ENCODE results near the gene IDUA.

IDUA gene

DNA sequence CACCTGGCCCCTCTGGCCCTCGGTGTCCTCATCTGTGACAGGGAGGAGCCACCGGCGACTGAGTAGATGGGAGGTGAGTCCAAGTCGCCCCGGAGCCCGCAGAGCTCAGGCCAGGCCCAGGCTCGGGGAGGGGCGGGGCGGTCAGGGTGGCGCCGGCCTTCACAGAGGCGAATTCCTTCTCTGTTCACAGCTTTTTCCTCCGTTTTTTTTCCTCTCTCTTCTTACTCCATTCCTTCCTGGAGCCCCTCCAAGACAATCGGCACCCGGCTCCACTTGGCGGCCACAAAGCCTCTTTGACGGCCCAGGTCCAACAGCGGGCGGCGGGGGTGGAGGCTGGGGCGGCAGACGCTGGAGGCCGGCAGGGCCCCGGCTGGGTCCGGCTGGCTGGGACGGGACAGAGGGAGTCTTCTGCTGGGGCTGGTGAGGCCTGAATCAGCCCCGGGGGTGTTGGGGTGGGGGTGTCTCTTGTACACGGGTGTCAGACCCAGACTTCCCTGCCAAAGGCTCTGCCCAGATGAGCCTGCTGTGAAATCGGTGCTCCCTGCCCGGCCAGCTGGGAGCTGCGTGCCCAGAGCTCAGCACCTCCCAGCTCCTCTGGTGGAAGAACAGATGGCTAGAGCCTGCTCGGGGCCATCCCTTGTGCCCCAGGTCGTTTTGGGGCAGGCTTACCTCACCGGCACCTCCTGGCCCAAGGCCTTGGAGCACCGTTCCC lies 47.2 kb downstream of the IDUA start:
- DNase-seq = peak; percentile 91

DNA sequence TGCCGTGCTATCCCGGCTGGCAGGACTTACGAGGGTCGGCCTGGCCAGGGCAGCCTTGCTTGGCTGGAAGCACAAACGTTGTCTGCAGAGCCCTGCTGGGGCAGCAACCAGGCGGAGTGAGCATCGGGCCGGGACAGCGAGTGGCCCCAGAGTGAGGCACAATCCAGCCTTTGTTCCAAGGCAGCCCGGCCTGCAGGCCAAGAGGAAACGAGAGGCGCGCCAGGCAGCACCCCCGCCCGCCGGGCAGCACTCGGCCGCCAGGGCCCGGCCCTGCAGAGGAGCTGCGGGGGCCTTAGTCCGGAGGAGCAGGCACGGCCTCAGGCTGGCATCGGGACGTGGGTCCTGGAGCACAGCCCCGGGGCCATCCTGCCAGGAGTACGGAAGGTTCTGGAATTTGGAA lies 48.7 kb downstream of the IDUA start:
- peak; percentile 85 for DNase-seq

DNA sequence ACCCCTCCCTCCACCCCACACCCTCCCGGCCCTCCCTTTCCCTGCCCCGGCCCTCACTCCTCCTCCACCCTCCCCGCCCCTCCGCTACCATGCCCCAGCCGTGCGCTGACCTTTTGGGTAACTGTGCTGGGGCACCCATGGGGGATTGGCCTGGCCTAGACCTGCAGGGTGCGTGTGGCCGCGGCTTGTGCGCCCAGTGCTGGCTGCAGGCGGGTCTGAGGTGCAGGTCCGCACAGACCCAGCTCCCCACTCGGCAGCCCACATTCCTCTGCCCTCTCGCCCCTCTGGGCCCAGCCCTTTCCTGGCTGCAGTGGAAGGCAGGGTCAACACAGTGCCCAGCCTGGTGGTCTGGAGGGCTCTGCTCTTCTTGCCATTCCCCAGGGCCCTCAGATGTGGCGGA lies 49.3 kb downstream of the IDUA start:
- peak; percentile 44 for DNase-seq

- DNase-seq = peak; percentile 33
Measured at GRCh38 chr4:1036976-1037810, 50.3 kb downstream of the IDUA start.

GRCh38 chr4:1038948-1039492 lies 52.2 kb downstream of the IDUA start:
- DNase-seq = peak; percentile 67

GRCh38 chr4:1039493-1040343 lies 52.9 kb downstream of the IDUA start:
- peak; percentile 88 for DNase-seq

DNA sequence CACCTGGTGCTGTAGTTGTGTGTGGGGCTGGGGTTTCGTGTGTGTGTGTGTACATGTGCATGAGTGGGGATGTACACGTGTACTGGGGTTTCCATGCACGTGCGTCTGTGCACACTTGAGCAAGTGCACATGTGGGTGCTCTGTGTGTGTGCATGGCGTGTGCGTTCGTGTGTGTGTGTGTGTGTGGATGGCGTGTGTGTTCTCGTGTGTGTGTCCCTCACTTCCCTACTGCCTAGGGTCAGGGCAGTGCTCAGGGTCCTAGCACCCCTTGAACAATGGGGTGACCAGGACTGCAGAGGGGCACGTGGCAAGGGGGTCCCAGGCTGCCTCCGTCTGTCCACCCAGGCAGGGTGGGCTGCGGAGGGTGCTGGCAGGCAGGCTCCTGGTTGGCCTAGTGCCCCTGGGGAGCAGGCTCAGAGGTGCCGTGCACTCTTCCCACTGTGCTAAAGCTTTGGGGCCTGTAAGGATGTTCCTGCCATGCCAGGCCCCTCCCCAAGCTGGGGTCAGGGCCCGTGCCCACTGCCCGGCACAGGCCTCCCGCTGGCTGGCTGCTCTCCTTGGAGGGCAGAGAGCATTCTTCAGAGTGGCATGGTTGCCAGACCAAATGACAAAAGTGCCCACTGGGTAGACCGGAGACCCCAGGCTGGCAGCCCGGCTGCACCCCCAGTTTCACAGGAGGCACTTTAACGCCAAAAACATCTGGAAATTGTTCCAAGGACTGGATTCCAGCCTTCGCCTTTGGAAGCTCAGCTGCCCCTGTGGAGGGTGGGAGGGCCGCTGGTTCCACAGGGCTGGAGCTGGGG lies 53.7 kb downstream of the IDUA start:
- DNase-seq = peak; percentile 35

- DNase-seq = peak; percentile 80
Measured at GRCh38 chr4:1041147-1041935, 54.5 kb downstream of the IDUA start.

DNA sequence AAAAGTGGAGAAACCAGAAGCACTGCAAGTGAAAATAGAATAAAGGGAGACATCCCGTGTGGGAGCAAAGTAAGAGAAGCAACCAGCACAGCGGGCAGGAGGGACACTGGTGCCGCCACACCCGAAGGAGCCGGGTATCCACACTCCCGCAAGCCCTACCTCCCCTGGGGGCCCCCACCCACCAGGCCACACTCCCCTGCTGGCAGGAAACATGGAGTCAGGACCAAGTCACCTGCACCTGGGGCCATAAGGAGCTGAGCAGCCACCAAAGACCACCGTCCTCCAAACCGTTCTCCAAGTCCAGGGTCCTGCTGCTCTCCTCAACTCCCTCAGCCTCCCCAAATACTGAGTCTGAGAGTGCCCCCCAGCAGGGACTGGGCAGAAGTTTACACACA lies 55.1 kb downstream of the IDUA start:
- no peak for DNase-seq

- DNase-seq = peak; percentile 27
Measured at GRCh38 chr4:1042352-1043055, 55.7 kb downstream of the IDUA start.

- DNase-seq = no peak
Measured at GRCh38 chr4:1043162-1043561, 56.3 kb downstream of the IDUA start.

DNA sequence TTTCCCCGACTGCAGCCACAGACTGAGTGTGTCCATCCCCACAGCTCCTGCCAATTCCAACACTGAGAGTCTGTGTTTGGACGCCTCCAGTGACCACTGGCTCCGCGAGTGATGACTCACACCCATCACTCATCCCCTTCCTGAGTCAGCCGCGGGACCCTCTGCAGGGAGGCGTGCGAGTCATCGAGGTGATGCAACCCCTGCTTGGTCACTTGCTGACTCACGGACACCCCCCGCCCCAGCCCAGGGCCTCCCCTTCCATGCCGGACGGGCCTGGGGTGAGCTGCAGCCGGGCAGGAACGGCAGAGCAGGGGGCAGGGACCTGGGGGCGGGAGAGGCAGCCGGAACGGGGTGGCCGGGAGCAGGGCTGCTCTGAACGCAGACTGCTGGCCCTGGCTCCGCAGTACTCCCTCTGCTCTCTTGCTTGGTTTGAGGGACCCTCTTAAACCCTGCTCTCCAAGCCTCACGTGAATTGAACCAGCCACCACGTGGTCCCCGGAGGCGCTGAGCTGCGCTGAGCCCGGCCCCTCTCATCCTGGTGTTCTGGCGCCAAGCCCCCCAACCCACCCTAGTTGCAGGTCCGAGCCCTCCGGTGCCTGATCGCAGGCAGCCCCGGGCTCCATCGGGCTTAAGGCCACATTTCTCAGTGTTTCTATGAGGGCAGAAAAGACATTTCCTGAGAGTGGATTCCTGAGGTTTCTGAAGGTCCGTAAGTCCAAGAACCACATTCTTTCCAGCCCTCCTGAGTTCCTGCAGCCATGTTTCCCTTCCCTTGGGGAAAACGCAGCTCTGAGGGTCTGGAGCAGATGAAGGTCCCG lies 57.0 kb downstream of the IDUA start:
- DNase-seq = peak; percentile 92

DNA sequence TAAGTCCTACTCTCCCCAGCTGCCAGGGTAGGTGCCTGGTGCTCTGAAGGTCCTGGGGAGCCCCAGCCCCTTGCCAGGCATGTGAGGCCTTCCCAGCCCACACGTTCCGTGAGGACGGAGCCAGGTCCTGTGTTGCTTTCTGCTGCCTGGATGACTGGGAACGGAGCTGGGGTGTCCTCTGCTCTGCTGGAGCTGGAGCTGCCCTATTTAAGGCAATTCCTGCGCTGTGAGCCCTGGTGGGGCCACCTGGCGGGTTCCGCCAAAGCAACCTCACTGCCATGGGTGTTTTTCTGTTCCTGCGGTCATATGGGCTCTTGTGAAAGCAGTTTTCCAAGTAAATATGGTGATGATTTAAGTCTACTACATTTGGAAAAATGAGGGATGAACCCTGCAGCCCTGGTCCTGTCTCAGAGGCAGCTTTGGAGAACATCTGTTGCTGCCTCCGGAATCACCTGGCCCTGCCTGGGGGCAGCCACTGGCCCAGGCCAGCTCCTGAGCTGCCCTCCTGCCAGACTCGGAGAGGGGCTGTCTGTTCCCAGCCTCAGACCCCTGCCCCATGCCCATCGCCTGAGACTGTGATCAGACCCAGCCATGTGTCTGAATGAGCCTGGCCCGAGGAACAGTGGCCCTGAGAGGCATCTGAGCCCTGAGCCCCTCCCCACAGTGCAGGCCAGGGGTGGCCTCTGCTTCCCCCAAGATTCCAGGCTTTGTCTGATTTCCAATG lies 57.8 kb downstream of the IDUA start:
- DNase-seq = peak; percentile 52

- peak; percentile 31 for DNase-seq
Measured at GRCh38 chr4:1045193-1045594, 58.4 kb downstream of the IDUA start.

- peak; percentile 44 for DNase-seq
Measured at GRCh38 chr4:1045595-1046201, 58.9 kb downstream of the IDUA start.

DNA sequence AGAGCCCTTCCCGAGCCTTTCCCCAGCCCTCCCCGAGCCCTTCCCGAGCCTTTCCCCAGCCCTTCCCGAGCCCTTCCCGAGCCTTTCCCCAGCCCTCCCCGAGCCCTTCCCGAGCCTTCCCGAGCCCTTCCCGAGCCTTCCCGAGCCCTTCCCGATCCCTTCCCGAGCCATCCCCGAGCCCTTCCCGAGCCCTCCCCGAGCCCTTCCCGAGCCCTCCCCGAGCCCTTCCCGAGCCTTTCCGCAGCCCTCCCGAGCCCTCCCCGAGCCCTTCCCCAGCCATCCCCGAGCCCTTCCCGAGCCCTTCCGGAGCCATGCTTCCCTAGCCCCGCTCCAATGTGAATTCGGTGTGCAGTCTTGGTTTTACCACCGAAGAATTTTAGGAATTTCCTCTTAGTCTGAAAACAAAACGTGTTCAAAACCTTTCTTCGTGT lies 59.8 kb downstream of the IDUA start:
- peak; percentile 89 for DNase-seq

GRCh38 chr4:1047106-1047975 lies 60.5 kb downstream of the IDUA start:
- peak; percentile 43 for DNase-seq

Measured in femur (tissue), 1 donor.